Right atrium auricular region (tissue), 2 donors: ENCODE measurements around the gene IFTAP. TPM values are rescaled to one million over a fixed set of nuclear protein-coding genes. Genes with fewer than 3 reads are reported as not detected.

Experiments
- DNase-seq: peaks from one replicate; pipeline ENCODE4 v3.0.0-alpha.2; 2019; ENCODE audit warnings: low spot score
- H3K27ac ChIP-seq, 2 donors: fragments of 200-600 bp; sonication (generic); 1 replicate in 1 of 2; 2 replicates in 1 of 2; pipeline ENCODE4 v1.5.1; 2016 to 2019
- H3K27me3 ChIP-seq, 2 donors: fragments of 200-600 bp; sonication (generic); one replicate each; pipeline versions ENCODE4 v1.5.1 to v1.6.0; 2017 to 2019
- H3K36me3 ChIP-seq: fragments of 200-600 bp; sonication (generic); one replicate; pipeline ENCODE4 v1.5.1; 2016
- H3K4me1 ChIP-seq, 2 donors: fragments of 200-600 bp; sonication (generic); one replicate each; pipeline versions ENCODE4 v1.5.1 to v1.6.0; 2017 to 2019
- H3K4me3 ChIP-seq, 2 donors: fragments of 200-600 bp; sonication (generic); 1 replicate in 1 of 2; 2 replicates in 1 of 2; pipeline ENCODE4 v1.5.1; 2017 to 2019; ENCODE audit warnings: mild to moderate bottlenecking in 1 of 2, moderate library complexity in 1 of 2
- H3K9me3 ChIP-seq, 2 donors: fragments of 200-600 bp; sonication (generic); one replicate each; pipeline ENCODE4 v1.5.1; 2019
- CTCF ChIP-seq, 2 donors: fragments of 200-600 bp; sonication (generic); IDR thresholded peaks; one replicate each; pipeline ENCODE4 v1.5.1; 2019; ENCODE audit warnings: antibody characterized with exemption in 2 of 2
- total RNA-seq, 2 donors: library from RNA; depleted of rRNA; stranded (reverse); fragments of >200 nt; gene quantifications; one replicate each; pipeline ENCODE4 v1.1.0, GENCODE V29; 2016

Gene IFTAP
- total RNA-seq, 2 donors from 2014 or later: 37.7 to 47.9 TPM

- no peaks in the 10 kb centered on the region for H3K36me3 ChIP-seq
These were observed 29.8 kb upstream of the IFTAP start for GRCh38 chr11:36564376-36565030.

GRCh38 chr11:36565031-36565610, 29.2 kb upstream of the IFTAP start:
- peak overlapping the region in 1 of 2 donors; percentile 37 for H3K4me3 ChIP-seq
- no peaks in the 10 kb centered on the region for H3K9me3 ChIP-seq
- no peak overlapping the region for H3K27ac ChIP-seq
- no peaks in the 10 kb centered on the region for H3K4me1 ChIP-seq
- TF ChIP-seq CTCF (IDR thresholded peaks at IDR 0.05): no peak
- DNase-seq: no peak
- no peaks in the 10 kb centered on the region for H3K36me3 ChIP-seq
- no peaks in the 10 kb centered on the region for H3K27me3 ChIP-seq

More at GRCh38 chr11:36564376-36565030, 29.8 kb upstream of the IFTAP start:
- Histone ChIP-seq H3K4me1 (no peaks in the 10 kb centered on the region), H3K9me3 (peaks cover 0 to 4% of the 10 kb centered on the region in 2 donors), H3K27me3 (no peaks in the 10 kb centered on the region), H3K27ac (no peak overlapping the region), H3K4me3 (peak overlapping the region; percentile 18 to 37)
- no peak for DNase-seq
- TF ChIP-seq CTCF (IDR thresholded peaks at IDR 0.05): peak in 1 of 2 donors; percentile 78

- Histone ChIP-seq H3K36me3 (no peaks in the 10 kb centered on the region), H3K27me3 (no peaks in the 10 kb centered on the region), H3K4me3 (no peak overlapping the region), H3K4me1 (no peaks in the 10 kb centered on the region), H3K9me3 (no peaks in the 10 kb centered on the region), H3K27ac (no peak overlapping the region)
- no peak for DNase-seq
- no peak for TF ChIP-seq CTCF (IDR thresholded peaks at IDR 0.05)
These were observed 27.8 kb upstream of the IFTAP start for GRCh38 chr11:36566407-36567053.

- H3K36me3 ChIP-seq: no peaks in the 10 kb centered on the region
- no peaks in the 10 kb centered on the region for H3K27me3 ChIP-seq
- no peak within 1 kb of the TSS for H3K27ac ChIP-seq
- no peak for TF ChIP-seq CTCF (IDR thresholded peaks at IDR 0.05)
- no peak for DNase-seq
- no peak within 1 kb of the TSS for H3K4me3 ChIP-seq
- no peaks in the 10 kb centered on the region for H3K4me1 ChIP-seq
- H3K9me3 ChIP-seq: no peaks in the 10 kb centered on the region
These were observed 26.6 kb upstream of the IFTAP start, which contains the start of gene RAG1 for GRCh38 chr11:36567694-36568093. TSS of gene RAG1 (plus strand) at chr11:36568007. CDS start at chr11:36573305, 5,298 bp downstream.

- DNase-seq: no peak
- no peaks in the 10 kb centered on the region for H3K9me3 ChIP-seq
These were observed 25.2 kb upstream of the IFTAP start for GRCh38 chr11:36569095-36569494.

More at GRCh38 chr11:36569095-36569494, 25.2 kb upstream of the IFTAP start:
- H3K27ac ChIP-seq: no peak overlapping the region
- no peaks in the 10 kb centered on the region for H3K4me1 ChIP-seq
- no peaks in the 10 kb centered on the region for H3K36me3 ChIP-seq
- TF ChIP-seq CTCF (IDR thresholded peaks at IDR 0.05): no peak
- H3K27me3 ChIP-seq: no peaks in the 10 kb centered on the region
- H3K4me3 ChIP-seq: no peak overlapping the region
